Peyer's patch (tissue), 4 donors: Measurements from ENCODE around the gene KIF25.

ENCODE experiments used
- POLR2A ChIP-seq, 2 donors: fragments of 450-650 bp; IDR thresholded peaks; one replicate each; pipeline ENCODE4 v1.5.1; 2017; ENCODE audit warnings: antibody characterized with exemption in 2 of 2, mild to moderate bottlenecking in 2 of 2, moderate library complexity in 2 of 2
- TF ChIP-seq, protein P1 (sequence below), 6 experiments: fragments of 450-650 bp in 4 of 6; fragments of 200-600 bp in 2 of 6; sonication (generic) in 1 of 6; IDR thresholded peaks; one replicate each; pipeline ENCODE4 v1.5.1; 2017 to 2019; ENCODE audit warnings: antibody characterized with exemption in 6 of 6, mild to moderate bottlenecking in 3 of 6, moderate library complexity in 1 of 6

DNA sequence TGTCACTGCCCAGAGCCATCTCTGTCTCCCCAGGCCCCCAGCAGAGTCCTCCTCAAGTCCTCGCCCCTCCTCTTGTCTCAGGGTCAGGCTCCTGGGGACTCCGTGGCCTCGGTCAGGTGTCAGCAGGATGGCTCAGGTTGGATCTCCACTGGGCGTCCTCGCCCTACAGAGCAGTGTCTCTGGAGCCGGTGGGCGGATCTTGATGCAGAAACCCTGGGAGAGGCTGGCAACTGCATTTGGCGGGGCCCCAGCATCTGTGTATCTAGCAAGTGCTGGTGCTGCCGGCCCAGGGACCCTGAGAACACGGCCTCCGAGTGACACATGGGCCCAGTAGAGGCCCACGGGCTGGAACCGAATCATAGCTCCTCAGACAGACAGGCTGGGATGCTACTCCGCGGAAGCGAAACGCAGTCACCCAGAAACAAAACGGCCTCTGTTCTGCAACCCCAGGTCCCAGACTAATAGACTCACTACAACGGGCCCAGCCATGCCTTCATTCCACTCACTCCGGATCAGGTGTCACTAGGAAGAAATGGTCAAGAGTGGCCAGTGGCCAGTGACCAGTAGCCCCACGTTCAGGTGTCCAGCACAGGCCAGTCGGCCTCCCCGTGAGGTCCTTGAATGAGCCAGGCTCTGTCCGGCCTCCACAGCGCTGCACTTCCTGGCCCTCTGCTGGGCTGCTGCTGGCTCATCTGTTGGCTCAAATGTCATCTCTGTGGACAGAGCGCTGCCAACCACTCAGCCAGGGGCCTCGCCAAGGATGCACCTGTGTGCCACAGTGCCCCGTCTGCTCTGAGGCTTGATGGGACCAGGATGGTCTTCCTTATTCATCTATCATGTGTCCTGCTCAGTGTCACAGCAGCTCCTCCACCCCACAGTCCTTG, 94.2 kb downstream of the KIF25 start:
- TF ChIP-seq, protein P1, sequence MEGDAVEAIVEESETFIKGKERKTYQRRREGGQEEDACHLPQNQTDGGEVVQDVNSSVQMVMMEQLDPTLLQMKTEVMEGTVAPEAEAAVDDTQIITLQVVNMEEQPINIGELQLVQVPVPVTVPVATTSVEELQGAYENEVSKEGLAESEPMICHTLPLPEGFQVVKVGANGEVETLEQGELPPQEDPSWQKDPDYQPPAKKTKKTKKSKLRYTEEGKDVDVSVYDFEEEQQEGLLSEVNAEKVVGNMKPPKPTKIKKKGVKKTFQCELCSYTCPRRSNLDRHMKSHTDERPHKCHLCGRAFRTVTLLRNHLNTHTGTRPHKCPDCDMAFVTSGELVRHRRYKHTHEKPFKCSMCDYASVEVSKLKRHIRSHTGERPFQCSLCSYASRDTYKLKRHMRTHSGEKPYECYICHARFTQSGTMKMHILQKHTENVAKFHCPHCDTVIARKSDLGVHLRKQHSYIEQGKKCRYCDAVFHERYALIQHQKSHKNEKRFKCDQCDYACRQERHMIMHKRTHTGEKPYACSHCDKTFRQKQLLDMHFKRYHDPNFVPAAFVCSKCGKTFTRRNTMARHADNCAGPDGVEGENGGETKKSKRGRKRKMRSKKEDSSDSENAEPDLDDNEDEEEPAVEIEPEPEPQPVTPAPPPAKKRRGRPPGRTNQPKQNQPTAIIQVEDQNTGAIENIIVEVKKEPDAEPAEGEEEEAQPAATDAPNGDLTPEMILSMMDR (IDR thresholded peaks at IDR 0.05), result no peak
- no peak for TF ChIP-seq POLR2A (IDR thresholded peaks at IDR 0.05)
